Activated CD4-positive, alpha-beta T cell treated with anti-CD3 and anti-CD28 coated beads, Interleukin-2, amount 50 U/mL, for 1 hour (primary cell): Measurements from ENCODE around the gene COG7.
"Not testable (repeated sequence)": the region's sequence is repeated elsewhere in the genome, so short reads cannot be mapped to it uniquely, and the experiment has no call there.

ENCODE experiments used
- DNase-seq: peaks from one replicate; pipeline ENCODE4 v3.0.0-alpha.2; 2020

Gene COG7

DNA sequence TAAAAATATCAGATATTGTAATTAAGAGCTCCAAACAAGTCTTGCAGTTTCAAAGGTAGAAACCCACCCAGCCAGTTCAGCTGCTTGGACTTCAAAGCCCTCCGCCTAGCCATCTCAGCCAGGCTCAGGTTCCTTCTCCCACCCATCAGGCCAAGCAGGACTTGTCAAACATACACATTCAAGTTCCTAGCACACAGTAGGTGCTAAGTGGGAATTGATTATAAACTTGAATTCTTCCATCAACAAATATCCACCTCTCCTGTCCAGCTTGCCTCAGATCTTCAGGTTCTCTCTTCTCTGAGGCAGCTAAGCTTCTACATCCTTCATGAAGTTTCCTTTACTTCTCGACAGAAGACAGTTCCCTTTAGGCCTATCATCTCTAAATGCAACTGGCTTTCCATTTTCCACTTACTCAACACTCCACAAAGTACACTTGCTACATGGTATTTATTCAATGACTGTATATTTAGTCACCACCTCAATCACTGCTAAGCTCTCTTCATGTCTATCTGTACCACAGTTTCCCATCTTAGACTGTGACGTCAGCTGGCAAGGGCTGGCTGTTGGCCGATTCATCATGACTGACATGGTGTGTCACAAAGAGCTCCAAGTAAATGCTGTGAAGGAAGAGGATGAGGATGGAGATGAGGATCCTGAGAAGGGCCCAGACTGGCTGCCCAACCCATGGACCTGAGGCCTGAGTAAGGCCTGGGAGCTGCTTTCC lies 13.3 kb upstream of the COG7 start:
- no peak for DNase-seq

DNA sequence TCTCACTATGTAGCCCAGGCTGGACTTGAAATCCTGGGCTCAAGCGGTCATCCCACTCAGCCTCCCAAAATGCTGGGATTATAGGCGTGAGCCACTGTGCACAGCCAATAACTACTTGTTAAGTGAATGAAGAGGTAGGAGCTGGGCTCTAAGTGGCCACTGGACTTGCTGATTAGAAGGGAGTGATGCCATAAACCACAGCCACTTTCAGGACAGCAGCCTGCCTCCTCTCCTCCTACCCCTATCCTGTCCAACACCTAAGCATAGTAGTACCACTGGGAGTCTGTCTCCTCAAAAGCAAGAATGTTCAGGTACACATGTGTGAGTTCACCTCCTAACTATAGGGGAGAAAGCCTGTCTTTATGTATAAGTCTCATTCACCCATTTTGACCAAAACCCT lies 12.2 kb upstream of the COG7 start:
- DNase-seq, result no peak

DNA sequence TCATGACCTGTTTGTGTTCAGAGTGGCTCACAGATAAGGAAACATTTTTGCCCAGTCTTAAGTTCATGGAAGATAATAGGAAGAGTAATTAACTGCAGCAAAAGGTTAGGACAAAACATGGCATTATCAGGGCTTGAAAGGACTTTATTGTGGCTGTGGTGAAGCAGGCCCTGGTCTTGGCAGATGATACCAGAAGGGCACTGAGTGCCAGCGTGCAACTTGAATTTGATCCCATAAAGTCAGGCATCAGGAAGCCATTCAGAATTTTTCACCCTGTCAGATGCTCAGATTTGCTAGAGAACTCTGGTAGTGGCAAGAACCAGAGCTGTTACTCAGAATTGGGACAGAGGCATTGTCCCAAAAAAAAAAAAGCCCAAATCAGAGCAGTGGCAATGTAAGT lies 11.2 kb upstream of the COG7 start:
- DNase-seq, result no peak

DNA sequence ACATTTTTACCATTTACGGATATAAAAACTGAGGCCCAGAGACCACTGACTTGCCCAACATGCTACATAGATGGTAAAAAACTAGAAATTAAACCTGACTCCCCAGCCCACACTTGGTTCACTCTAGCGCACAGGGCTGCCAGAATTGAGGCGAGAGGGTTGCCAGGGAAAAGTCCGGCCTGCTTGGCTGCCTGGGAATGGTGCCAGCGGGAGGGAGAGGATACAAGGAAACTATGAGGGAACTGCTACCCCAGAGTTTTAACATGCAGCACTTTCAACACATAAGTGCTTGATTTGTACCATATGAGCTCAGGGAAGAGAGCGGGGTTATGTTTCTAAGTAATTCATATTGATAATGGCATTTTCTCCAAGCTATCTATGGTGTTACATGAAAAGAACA lies 10.0 kb upstream of the COG7 start:
- not testable (repeated sequence) for DNase-seq

DNA sequence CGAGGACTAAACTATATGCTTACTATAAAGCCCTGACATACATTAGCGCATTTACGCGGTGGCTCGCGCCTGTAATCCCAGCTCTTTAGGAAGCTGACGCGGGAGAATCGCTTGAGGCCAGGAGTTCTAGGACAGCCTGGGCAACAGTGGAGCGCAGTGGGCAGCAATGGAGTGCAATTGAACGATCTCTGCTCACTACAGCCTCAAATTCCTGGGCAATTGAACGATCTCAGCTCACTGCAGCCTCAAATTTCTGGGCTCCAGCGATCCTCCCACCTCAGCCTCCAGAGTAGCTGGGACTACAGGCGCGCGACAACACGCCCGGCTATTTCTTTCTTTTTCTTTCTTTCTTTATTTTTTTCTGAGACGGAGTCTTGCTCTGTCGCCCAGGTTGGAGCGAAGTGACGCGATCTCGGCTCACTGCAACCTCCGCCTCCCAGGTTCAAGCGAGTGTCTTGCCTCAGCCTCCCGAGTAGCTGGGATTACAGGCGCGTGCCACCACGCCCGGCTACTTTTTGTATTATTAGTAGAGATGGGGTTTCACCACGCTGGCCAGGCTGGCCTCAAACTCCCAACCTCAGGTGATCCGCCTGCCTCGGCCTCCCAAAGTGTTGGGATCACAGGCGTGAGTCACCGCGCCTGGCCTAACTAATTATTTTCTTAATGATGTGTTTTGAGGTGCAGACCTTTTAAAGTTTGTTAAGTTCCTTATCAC lies 506 bp upstream of the COG7 start:
- DNase-seq, result no peak

DNA sequence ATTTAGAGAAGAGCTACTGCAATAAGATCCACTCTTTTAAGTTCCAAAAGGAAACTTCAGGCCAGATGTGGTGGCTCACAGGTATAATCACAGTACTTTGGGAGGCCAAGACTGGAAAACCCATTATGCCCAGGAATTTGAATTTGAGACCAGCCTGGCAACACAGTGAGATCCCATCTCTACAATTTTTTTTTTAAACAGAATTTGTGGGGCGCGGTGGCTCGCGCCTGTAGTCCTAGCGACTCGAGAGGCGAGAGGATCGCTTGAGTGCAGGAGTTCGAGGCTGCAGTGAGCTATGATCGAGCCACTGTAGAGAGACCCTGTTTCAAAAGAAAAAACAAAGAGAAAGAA lies 793 bp downstream of the COG7 start:
- DNase-seq, result no peak

DNA sequence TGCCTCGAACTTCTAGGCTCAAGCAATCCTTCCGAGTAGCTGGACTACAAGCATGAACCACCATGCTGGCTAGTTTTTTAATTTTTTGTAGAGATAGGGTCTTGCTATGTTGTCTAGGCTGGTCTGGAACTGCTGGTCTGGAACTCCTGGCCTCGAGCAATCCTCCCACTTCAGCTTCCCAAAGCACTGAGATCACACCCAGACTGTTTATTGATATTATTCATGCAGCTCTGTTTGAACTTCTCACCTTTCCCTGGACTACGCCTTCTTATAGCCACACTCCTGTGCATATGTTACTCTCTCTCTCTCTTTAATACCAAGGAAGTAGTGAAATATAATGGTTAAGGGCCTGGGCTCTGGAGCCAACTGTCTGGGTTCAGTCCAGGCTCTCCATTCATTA lies 4.6 kb downstream of the COG7 start:
- no peak for DNase-seq

DNA sequence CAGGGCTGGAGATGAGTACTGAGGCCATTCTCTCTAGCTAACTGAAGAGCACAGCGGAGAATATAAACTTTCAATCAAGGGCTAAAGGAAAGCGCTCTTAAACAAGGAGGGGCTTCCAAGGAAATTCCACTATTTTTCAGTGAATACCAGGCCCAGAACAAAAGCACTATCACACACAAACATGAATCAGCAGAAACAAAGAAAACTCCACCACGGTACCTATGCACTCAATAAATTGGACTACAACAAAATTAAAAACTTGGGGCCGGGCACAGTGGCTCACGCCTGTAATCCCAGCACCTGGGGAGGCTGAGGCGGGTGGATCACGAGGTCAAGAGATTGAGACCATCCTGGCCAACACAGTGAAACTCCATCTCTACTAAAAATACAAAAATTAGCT lies 15.4 kb downstream of the COG7 start:
- DNase-seq, result not testable (repeated sequence)

DNA sequence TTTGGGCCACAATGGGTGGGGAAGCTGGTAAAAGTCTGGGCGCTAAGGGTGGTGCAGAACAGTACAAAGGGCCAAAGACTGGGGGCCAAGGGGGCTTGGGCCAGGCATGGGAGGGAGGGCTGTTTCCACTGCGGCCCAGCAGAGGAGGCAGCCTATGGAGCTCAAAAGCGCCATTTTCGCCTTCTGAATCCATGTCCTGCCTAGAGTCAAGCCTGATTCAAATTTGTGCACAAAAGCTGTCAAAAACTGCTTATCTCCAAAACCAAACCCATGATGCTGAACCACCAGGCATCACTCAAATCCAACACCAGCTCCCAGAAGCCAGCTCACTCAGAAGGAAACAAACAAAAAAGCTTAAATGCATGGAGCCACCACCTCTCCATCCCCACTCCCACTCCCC lies 16.0 kb downstream of the COG7 start:
- DNase-seq, result no peak

DNA sequence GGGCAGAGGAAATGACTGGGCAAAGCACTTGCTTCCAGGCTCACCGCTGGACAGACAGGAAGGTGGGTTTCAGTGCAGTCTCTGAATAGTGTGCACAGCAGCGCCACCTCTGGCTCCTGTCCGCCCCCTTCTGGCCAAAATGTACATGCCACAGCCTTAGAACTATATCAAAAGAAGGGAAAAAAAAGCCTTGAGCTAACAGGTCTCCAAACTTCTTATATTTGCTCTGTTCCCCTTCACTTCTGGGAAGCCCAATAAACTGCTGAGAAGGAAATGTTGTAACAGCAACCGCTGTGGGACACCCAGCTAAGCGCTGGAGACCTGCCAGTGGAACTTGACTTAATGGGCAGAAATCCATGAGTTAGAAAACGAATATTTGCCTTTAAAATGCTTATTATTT lies 17.5 kb downstream of the COG7 start:
- DNase-seq, result peak; percentile 63

DNA sequence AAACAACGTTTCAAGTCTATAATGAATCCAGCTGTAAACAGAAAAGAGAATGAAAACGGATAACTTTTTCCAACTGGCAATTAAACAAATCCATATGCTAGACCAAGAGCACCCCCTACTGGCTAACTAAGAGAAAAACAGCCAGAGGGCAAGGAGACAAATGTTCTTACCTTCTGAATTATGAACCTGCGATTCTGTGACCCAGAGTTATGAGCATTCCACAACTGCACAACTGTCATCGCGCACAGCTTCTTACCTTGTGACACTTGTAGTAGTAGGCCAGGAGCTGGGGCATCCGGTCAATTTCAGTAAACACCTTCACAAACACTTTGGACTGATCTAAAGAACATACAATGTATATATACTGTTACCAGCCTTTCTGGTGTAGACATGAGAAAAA lies 18.6 kb downstream of the COG7 start:
- DNase-seq, result no peak

DNA sequence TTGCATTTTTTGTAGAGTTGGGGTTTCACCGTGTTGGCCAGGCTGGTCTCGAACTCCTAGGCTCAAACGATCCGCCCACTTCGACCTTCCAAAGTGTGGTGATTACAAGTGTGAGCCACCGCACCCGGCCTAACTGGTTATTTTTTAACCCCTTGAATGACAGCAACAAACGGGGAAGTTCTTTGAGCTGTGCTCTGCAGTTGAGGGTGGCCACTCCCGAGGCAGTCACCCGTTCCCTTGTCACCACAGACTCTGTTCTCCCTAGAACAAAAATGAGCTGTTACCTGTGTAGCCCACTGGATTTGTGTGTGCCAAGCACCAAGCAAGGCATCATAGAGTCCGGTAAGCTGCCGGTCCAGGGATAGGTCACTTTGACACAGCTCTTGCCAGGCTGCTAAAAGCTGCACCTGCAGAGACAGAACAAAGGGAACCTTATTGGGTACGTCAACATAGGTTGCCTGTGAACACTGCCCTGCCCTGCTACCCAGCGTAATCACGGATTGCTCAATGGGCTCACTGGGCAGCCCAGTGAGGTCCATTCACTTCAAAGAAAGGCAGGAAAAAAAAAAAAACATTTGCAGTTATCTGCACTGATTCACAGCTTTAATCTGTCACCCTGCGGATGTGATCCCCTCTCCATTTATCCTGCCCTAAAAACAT lies 19.6 kb downstream of the COG7 start:
- DNase-seq, result no peak

DNA sequence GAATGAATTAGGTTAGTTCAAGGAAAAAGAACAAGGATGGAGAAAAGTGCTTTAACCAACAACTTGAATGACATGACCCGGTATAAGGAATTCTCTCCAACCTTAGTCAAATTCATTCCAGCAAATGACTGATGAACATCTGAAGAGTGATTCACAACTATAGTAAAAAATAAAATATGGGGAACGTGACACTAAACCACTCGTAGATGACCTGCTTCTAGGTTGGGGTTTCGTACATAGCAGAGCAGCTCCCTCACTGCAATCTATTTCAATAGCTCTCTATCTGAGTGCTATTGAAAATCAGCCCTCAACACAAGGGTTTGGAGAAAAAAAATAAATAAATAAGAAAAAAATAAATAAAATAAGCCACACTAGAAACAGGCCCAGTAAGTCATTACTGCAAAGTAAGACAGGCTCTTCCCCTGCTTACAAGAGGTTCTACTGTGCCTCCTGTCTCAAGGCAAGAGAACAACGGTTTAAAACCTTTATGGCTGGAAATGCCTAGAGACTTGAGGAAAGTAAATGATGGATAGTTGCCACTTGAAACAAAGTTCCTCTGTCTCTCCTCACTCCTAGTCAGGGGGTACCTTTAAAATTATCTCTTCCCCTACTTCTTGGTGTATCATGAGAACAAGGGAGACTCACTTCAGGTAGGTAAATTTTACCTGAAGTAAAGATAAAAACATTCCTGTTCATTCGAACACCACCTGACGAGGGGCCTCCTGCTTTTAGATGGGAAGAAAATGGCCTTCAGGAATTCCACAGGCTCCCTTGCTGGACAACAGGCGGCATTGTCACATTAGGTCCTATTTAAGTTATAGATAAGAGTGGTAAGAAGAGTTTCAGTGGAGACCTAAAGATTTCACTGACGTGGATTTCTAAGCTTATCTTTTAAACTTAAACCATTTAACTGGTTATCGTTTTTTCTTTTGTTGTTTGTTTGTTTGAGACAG lies 20.5 kb downstream of the COG7 start:
- no peak for DNase-seq

DNA sequence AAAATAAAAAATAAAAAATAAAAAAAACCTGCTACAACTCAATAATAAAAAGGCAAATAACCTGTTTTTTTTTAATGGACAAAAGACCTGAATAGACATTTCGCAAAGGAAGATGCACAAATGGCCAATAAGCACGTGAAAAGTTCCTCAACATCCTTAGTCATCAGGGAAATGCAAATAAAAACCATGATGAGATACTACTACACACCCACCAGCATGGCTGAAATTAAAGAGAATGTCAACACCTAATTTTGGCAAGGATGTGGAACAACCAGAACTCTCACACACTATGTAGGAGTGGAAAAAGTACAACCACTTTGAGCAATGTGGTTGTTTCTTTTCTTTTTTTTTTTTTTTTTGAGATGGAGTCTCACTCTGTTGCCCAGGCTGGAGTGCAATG lies 24.6 kb downstream of the COG7 start:
- DNase-seq, result no peak

DNA sequence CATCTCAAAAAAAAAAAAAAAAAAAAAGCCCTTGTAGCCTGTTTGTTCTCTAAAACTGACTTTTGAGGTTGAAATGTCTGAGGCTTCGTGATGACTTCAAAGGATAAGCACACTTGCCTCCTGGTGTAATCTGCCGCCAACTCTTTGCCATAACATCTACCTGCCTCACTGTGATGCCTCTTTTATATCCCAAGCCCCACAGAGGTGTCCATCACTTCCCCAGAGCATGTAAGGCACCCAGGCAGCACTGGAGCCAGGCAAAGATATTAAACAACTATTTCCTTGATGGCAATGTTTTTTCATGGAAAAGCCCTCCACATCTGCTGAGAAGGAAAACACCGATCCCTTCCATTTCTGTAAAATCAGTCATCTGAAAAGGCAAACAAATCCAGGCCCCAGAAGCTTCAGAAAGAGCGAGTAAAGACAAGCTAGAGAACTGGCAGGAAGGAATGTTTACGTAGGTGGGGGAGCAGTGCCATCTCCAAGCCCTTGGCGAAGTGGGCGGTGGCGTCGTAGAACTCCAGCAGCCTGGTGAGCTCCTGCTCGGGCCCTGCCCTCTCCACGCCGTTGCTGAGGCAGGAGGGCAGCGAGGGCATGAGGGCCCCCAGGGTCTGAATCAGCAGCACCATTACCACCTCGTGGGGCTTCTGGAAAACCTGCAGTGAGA lies 28.6 kb downstream of the COG7 start:
- DNase-seq, result no peak

DNA sequence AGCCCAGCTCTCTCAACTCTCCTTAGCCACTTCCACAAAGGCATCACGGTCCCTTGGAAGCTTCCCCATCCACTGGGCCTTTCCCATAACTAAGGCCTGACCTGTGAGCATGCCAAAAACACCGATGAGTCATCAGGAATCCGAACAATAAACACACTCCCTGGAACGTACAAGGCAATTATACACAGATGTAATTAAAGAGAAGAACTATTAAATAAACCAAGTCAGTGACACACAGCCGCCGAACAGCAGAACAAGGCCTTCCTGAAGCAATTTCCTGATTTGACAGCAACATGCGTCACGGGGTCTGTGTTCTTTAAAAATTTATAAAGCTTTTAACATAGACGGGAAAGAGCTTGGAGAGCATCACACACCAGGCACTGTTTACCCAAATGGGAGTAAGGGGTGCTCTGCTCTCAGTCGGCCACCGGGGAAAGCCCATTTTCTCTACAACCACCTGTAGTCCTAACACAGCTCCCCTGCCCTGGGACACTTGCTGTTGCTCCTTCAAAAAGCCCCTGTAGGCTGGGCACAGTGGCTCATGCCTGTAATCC lies 29.4 kb downstream of the COG7 start:
- no peak for DNase-seq

DNA sequence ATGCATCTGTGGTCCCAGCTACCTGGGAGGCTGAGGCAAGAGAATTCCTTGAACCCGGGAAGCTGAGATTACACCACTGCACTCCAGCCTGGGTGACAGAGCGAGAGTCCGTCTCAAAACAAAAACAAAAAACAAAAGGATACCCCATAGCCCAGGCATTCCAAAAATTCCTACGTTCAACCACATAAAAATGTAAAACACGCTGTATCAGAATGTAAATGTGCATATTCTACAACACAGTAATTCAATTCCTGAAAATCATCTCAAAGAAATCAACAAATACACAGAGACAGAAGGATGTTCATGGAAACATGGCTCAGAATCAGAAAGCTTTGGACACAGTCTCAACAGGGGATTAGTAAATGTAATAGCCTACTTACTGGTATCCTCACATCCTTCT lies 33.0 kb downstream of the COG7 start:
- DNase-seq, result no peak

DNA sequence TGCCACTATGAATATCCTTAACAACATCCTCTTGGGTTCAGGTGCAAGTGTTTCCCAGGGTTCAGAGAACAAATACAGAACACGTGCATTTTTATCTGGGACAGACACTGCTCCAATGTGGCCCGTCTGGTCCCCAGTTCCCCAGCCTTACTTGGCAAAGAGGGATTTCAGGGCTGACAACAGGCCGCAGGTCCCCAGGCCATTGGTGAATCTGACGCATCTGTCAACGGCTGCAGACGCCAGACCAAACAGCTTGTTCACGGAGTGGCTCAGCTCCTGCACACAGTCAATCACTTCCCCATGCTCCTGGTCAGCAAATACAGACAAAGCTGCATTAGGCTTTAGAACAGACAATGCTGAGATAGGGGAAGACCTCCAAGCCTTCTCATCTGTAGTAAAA lies 36.2 kb downstream of the COG7 start:
- DNase-seq, result no peak

DNA sequence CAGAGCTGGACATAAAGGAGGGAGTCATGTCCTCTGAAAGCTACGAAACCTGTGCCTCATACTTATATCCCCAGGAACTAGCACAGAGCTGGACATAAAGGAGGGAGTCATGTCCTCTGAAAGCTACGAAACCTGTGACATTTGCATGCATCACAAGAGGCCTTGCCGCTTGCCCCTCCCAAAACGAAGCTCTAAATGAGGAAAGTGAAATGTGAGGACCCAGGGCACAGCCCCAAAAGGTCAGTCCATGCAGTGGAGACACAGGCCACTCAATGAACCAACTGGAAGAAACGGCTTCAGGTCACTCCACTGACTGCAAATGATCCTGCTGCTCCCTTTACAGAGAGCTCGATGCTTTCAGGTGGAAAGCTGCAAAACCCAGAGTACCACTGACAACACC lies 38.3 kb downstream of the COG7 start:
- DNase-seq, result no peak

DNA sequence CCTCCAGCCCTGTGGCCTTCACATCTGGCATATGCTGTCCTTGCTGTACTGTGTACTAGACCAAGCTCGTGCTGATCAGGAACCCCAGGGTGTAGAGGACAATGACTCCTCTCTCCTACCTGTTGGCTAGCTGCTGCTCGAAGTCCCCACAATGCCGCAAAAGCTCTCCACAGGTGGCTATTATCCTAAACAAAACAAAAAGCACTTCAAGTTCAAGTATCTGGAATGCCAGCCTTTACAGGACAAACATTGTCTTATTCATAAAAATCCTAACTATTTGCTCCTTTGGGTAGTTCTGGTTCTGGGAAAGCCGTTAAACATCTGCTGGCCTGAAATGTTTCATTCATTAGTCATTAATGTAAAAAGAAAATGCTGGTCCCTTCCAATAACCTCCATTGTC lies 42.8 kb downstream of the COG7 start:
- no peak for DNase-seq

DNA sequence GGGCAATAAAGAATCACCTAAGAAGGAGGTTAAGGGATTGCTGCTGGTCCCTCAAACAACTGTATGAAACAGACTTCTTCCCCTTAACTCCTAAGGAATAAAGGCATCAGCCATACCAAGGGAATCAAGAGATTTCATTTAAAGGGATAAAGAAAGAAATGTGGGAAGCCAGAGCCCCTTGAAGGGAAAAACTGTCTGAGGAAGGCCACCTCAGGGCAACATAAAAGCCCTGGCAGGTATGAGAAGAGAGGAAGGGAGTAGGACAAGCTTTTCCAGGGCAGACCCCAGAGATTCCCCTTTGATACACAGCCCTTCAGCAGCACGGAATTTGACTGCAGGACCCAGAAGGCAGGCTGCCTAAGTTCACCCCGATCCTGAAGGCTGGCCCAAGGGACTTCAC lies 43.5 kb downstream of the COG7 start:
- no peak for DNase-seq

DNA sequence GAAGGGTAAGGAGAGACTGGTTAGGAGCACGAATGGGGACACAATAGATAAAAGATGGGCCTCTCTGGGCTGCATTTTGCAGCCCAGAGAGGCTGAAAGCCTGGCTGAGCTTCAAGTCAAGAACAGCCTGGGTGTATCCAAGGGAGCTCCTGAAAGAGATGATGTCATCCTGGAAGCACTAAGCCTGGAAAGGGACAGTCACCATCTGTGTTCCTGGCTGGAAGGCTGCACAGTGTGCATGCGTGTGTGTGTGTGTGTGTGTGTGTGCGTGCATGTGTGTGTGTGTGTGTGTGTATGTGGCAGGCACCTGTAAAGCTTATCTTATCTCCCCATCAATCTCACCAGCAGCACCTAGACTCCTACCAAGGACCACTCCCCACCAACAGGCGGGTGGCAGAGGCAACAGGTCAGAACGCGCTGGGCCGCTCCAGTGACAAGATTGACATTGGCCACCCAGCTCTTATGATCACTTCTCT lies 44.1 kb downstream of the COG7 start:
- DNase-seq, result no peak
